HS-27A (cell line): ENCODE data around the gene DENND1A.
"Not testable (repeated sequence)": the region's sequence is repeated elsewhere in the genome, so short reads cannot be mapped to it uniquely, and the experiment has no call there.

Experiments
- DNase-seq: peaks from one replicate; pipeline ENCODE4 v3.0.0-alpha.2; 2012; ENCODE audit warnings: low read depth, missing footprints

The DENND1A gene

DNA sequence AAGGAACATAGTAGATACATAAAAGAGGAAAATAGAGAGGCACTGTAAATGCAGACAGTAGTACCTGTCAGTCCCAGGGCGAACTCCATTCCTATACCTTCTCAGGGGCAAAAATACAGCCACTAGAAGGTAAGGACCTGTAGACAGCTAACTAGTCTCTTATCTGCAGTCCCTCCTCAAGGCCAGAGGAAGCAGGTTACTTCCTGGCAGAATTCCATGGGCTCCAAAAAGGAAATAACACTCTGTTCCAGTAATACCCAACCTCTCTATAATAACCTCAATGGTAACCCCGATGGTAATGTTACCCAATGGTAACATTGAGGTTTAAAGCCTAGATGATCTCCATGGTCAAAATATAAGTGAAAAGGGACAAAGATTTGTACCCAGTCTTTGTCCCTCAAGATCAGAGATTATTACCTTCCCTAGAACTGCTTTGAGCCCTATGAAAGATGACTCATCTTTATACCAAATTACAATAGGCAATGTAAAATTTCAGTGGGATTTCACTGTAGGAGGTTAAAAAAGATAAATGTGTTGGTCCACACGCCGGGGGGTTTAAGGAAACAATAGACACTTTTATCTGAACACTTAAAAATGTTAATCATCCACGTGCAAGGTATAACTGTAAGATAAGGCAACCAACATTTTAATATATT is 113.0 kb downstream of the DENND1A start:
- no peak for DNase-seq

DNA sequence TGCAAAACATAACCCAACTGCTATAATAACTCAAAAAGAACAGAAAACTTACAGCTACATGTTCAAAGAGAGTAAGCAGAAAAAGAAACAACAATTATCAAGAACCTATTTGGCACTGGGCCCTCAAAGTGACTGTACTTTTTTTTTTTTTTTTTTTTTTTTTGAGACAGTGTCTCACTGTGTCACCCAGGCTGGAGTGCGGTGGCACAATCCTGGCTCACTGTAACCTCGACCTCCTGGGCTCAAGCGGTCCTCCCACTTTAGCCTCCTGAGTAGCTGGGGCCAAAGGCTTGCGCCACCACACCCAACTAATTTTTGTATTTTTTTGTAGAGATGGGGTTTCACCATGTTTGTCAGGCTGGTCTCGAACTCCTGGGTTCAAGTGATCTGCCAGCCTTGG is 114.1 kb downstream of the DENND1A start:
- DNase-seq: not testable (repeated sequence)

DNA sequence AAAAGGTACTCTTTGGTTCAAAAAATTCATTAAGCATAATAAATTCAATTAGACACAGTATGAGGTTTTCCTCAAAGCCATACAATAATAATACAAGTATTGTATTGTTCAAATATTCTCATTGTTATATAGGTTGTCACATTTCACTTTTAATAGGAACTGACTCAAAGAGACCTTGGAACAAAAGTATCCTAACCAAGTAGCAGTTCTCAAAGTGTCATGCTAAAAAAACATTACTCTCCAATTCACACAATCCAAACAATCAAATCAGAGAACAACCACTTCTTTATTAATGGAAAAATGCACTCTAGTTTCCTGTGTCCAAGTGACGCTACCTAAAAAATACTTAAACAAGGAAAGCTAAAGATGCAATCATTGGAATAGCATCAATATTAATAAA is 115.4 kb downstream of the DENND1A start:
- DNase-seq: no peak

DNA sequence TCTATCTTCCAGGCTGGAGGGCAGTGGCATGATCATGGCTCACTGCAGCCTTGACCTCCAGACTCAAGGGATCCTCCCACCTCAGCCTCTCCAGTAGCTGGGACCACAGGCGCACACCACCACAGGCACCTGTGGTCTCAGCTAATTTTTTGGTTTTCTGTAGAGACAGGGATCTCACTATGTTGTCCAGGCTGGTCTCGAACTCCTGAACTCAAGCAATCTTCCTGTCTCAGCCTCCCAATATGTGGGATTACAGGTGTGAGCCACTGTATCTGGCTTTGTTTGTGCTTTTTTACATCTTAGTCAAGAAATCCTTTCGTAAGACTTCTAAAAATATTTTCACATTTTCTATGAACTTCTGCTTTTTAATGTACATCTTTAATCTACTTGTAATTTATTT is 116.9 kb downstream of the DENND1A start:
- DNase-seq: no peak

DNA sequence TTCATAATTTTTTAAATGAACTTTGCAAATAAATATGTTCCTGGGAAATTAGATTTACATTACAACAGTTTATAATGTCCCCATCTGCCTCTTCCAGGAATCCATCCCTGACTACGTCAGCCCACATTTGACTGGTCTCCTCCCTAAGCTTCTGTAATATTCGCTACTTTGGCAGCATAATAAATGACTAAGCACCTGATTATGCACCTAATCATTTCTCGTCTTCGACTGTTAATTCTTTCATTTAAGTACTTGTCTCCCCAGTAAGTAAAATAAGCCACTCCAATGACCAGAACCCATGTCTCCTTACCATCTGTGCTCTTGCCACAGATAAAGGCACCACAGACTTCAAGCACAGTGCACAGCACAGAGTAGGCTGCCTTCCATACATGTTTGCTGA is 122.7 kb downstream of the DENND1A start:
- DNase-seq: no peak

DNA sequence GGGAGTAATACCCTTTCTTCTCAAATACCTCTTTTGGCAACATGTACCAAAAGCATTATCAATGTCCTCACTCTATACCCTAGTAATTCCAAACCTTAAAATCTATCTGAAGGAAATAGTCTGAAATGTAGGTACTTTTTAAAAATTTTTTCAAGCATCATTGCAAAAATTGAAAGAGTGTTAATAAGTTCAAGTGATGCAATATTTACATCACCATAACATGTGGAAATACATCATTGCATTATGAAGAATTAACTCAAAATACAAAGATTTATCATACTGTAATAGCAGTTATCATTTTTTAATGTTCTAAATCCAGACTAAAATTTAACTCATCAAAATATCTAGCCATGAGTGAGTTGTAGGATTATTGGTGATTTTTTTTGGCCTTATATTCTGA is 123.1 kb downstream of the DENND1A start:
- no peak for DNase-seq

DNA sequence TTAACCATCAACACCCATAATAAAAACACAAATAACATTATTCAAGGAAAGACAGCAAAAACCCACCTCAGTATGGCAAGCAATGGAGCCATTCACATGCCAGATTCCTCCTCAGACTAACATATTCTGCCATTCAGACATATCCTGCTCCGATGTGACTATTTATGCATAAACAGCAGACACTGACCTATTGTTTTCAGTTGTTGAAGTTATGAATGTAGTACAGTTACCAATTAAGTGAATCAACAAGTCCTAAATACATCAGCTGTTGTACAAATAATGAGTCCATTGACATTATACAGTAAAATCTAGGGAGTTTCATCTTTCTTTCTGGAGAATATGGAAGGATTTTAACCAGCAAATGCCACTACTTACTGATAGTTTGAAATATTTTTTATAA is 131.7 kb downstream of the DENND1A start:
- no peak for DNase-seq

DNA sequence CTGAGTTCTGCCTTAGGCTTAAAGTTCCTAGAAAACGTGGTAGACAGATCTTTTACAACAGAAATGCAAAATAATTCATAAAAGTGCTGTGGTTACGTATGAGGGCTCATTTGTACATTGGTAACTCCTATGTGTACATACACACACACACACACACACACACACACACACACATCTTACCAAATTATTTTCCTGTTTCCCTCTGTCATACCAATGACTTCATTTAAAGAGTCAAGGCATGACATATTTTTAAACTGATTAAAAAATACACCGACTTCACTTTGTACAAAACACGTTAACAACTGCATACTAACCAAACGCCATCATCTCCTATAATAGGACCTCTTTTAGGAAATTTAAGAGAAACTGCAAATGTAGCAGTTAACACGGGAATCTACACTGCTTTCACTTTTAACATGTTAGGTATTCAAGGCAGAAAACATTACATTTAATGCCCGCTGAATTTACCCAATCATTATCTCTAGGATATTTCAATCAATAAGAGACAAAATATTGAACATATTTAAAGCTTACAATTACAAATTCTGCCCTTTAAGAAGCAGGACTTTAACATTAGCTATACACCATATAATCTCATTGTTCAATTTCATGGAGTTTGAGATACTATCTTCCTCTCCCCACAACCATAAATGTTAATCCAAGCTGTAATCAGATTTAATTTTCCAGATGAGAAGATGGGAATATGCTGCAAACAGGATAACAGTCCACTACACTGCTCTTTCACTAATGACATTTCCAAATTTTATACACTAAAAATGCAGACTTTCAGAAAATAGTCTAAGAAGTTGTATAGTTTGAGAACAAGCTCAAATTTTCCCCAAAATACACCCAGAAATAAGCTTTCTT is 133.1 kb downstream of the DENND1A start:
- DNase-seq: no peak

DNA sequence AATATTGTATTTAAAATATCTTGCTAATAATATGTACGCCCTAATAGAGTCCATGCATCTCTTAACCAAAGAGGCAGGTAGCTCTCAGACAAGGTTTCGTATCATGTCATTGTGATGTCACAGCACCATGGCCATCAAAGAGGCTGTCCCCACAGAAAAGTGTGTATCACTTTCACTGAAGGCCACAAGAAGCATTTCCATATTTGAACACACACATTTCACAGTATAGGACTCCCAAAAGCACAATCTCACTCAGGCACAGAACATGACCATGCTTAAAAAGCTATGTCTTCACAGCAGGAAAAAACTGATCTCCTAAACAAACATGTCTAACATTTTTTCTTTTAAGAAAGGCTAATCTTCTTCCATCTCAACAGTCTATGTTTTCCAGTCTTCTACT is 133.8 kb downstream of the DENND1A start:
- no peak for DNase-seq

DNA sequence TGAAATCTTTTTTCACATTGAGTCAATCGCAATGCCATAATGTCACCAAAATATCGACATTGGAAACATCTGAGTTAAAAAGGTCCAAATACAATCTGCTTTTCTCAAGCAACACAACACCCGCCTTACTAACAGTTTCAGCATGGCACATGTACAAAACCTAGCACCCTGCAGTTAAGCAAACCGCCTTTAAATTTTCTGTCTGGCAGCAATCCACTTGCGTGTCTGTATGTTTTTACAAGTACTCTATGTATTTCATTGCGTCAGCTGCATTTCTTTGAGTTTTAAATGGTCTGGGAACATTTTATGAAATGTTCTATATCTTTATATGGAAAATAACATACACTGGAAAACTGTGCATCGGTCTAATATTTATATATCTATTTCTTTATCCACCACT is 134.6 kb downstream of the DENND1A start:
- DNase-seq: no peak

DNA sequence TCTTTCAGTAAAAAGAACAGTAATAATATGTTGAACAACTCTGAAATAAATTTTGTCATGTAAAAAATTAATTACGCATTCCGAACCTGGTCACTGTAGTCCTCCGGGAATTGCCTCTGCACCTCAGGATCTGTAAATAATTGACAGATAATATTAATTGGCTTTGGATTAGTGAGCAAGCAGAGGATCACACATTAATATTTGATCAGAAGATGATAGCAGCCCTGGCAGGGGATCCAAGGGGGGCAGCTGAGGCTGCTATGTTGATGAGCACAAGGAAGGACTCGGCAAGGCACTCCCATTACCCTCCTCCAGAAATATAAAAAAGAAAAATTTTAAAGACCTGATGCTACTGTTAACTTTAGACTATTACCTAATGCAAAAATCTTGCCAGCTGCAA is 137.4 kb downstream of the DENND1A start:
- no peak for DNase-seq

DNA sequence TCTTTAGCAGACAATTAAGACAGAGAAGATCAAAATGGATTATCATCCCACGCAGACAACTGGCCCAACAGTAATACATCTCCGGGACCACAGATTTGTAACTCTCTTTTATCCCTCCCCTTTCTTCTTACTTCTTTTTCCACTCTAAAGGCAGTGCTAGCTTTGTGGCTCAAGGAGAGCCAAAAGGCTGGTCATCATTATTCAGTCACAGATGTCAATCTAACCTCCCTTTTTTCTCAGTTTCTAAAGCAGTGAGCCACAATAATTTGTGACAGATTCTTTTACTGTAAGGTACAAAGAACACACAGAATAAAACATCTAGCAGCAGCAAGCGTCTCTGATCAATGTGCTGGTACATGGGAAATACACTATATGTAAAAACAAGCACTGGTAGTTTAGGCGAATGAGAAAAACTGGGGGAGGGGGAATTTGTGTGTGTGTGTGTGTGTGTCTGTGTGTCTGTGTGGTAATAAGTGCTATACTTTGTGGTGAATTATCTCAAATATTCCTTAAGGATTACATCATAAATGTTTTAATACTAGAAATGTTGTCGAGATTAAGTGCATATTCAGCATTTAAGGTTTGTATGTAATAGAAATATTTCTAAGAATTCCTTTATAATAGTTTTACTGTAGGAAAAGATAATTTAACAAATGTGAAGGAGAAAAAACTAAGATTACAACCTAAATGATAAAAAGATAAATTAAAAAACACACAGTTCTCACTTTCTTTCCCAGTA is 140.2 kb downstream of the DENND1A start:
- DNase-seq: no peak

DNA sequence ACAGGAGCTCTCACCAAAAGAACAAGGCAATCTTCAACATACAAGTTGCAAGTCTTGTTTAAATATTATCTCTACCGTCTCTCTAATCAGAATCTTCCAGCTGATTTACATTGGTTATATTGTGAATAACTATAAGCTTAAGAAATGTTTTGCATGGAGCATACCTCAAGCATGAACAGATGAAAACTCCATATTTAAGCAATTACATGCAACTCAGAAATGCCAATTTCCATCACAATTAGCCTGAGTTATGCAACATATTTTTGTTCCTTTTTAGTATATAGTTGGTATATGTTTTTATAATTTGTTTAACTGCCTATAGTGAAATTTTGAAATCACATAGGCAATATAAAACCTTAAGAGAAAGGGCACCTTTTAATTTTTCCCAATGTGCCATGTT is 142.5 kb downstream of the DENND1A start:
- DNase-seq: no peak

DNA sequence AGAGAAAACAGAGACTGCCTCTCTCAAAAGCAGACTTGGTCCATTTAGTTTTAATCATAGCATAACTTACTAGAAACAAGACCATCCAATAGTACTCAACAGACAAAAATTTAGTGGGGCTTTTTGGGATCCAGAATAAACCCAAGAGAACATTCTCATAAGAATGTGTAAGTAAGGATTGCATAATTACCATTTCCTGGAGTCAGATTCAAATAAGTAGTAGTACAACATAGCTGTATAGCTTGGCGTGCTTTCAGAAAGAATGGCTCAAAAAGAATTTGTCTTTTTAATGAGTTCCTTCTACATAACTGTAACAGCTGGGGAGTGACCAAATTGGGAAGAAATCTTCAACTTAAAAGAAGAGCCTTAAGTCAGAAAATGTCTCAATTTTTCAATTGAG is 145.4 kb downstream of the DENND1A start:
- no peak for DNase-seq

DNA sequence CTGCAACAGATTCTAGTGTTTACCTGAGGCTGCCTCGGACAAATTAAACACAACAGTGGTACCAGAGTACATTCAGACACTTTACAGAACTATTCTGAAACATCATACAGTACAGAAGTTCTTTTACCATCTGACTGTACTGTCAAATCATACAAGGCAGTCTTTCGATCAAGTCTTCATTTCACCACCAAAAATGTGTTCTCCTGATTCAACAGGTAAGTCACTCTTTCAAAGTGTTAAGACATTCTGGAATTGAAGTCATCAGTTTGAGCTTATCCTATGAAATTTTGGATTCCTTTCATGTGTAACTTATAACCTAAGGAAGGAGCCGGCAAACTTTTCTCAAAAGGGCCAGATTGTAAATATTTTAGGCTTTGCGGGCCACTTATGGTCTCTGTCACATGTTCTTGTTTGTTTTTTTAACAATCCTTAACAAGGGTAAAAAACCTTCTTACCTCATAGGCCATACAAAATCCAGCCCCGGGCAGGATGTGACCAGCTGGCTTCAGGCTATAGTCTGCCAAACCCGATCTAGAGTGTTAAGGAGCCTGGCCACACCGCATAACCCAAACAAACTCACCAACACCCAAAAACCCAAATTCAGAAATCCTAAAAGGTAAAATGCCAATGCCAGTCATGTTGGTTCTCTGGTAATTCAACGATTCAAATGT is 151.6 kb downstream of the DENND1A start:
- no peak for DNase-seq

DNA sequence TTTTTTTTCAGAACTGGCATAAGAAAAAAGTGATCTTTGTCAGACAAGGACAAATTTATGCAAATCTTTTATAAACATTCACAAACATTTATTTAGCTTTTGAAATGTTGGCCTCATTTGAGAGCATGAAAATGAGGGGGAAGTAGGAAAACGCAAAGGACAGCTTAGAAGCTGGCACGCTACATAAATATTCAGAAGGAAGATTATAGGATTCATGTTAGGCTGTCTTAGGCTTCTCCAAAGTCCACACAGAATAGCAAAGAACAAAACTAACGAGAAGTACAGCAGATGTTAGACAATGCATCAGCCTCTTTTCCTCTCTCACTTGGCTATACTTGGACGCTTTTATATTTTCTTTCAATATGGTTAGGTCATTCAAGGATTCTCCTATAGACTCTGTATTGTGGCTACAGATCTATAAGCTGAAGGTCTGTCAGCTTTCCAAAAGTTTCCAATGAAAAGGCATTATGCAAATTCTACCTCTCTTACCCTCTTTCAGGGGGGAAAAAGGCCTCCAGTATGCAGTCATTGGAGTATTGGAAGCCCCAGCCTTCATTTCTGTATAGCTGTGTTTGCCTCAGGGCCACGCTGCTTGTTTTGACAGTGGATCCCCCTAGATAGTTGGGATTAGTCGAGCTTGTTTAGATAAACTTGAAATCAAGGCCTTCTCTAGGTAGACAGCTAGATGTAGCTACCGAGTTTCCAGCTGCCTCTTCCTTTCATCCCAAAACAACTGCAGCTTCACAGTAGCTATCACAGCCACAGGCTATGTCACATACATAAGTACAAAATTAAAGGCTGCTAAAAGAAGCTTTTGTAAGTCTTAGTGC is 153.0 kb downstream of the DENND1A start:
- DNase-seq: no peak

DNA sequence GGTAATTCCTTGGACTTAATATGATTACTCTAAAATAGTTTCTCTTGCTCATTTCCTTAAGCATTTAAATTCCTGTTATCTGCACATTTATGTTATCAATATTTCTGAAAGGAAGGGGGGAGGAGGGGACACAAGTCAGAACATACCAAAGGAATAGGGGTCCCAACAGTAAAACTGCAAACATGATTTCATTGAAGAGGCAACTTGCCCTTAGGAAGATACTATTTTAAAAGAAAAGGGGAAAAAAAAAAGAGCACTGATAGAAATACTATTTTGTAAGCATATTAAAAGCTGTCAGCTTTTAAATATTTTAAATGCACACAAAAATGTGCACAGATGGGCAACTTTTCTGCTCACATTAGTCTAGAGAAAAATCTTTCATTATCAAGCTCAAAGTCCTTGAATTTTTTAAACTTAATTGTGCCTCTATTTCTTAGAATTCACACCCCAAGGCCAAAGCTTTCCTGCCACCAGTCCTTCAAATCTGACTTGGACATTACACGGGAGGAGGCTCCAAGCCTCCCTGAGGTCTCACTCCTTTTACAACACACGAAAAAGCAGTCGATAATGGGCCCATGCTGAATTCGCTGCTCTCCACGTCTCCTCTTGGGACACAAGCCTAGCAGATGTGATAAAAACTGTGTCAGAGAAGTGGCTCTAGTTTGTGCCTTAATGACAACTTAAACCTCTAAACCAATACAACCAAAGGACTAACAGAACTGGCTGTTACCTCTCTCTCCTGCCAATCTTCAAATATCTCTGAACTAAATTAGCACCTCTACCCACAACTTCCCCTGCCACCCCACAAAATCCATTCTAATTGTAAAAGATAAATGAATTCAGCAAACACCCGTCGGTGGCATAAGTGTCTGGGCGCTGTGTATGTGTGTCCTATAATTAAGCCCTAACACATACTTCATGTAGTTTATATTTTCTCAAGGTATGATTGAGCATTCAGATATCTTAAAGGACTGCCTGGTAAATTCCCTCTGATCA is 154.3 kb downstream of the DENND1A start:
- no peak for DNase-seq

DNA sequence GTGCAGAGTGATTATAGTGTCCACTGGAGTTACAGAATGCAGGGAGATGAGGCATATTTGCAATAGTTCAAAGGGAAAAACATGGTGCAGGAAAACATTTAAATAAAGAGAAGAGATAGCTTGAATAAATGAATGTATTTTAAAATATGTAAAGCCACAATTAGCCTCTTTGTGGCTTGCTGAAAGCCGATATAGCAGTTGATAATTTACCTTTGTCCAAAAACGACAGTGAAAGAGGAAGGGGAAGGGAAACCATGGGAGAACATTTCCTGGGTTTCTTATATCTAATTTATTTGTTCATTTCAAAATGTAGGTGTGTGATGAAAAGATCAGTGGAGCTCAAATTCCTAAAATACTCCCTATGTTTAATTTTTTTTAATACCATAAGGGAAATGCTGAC is 156.1 kb downstream of the DENND1A start:
- DNase-seq: no peak

DNA sequence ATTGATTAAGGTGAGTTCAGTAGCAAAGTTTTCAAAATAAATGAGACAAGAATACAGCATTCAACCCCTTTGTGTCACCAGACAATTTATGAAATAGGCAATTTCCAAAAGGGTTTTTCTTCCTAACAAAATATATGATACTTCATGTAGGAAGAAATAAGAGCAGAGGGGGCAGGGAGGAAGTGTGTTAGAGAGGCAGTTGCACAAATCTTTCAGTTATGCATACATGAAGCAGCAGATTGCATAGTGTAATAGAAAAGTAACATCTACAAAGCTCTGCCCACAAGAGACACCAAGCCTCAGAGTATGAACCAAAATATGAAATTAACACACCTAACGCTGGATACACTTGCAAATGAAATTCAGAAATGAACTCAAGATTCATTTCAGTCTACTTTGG is 157.0 kb downstream of the DENND1A start:
- no peak for DNase-seq

DNA sequence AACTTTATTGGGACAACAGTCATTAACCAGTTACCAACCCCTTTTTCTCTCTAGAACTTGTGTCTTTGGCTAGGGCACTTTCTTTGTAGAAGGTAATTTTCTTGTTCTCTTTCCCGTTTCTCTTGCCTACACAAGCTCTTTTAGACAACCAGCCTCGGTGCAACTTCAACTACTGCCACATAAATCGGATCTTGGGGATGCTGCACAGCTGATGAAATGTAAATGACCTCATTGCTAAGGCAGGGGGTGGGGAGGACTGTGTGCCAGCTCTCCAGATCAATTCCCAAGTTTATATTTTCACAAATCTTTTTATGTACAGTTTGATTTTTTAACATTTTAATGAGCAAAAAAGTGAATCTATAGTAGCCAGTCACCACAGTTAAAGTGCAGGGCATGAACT is 157.6 kb downstream of the DENND1A start:
- DNase-seq: no peak
